ENCODE results near the gene POLD2. TPM values are rescaled to one million over a fixed set of nuclear protein-coding genes. Genes with fewer than 3 reads are reported as not detected.

The POLD2 gene
- total RNA-seq, 2 experiments from 2014 or later: 45.2 to 48.3 TPM

- H3K4me3 ChIP-seq (ENCODE audit: low read length): no peak overlapping the region
- Mint-ChIP-seq H3K4me1 (ENCODE audit: low read depth) (no peaks in the 10 kb centered on the region), H3K27ac (no peak overlapping the region), H3K27me3 (no peaks in the 10 kb centered on the region), H3K9me3 (no peaks in the 10 kb centered on the region), H3K36me3 (ENCODE audit: low read depth) (no peaks in the 10 kb centered on the region), H3K4me3 (no peak overlapping the region)
- ChIA-PET POLR2A (no interaction called here), CTCF (no interaction called here)
- intact Hi-C loops (cut with DNase I, micrococcal nuclease): no loop called here
- H3K9me3 ChIP-seq (ENCODE audit: control insufficient read depth in 1 of 2, insufficient read depth in 1 of 2, low read length in 2 of 2): no peaks in the 10 kb centered on the region
- DNase-seq: peak in 1 of 14 experiments; percentile 28
- no peak for TF ChIP-seq CTCF (IDR thresholded peaks at IDR 0.05)
- H3K4me1 ChIP-seq (ENCODE audit: insufficient read depth, low read length): no peaks in the 10 kb centered on the region
- H3K36me3 ChIP-seq (ENCODE audit: insufficient read depth, low read length): no peaks in the 10 kb centered on the region
- no peak overlapping the region for H3K27ac ChIP-seq (ENCODE audit: low read depth in 1 of 2, low read length in 2 of 2)
- ATAC-seq (ENCODE audit: poor library complexity): no peak
- no peaks in the 10 kb centered on the region for H3K27me3 ChIP-seq (ENCODE audit: control insufficient read depth in 1 of 2, insufficient read depth in 2 of 2, low read length in 2 of 2)
These were observed 30.6 kb upstream of the POLD2 start for GRCh38 chr7:44153948-44154335.

- TF ChIP-seq CTCF (IDR thresholded peaks at IDR 0.05): no peak
- Mint-ChIP-seq H3K4me3 (no peak overlapping the region), H3K4me1 (ENCODE audit: low read depth) (no peaks in the 10 kb centered on the region), H3K27me3 (no peaks in the 10 kb centered on the region), H3K9me3 (no peaks in the 10 kb centered on the region), H3K27ac (no peak overlapping the region), H3K36me3 (ENCODE audit: low read depth) (no peaks in the 10 kb centered on the region)
- Histone ChIP-seq H3K27me3 (ENCODE audit: control insufficient read depth in 1 of 2, insufficient read depth in 2 of 2, low read length in 2 of 2) (no peaks in the 10 kb centered on the region), H3K27ac (ENCODE audit: low read depth in 1 of 2, low read length in 2 of 2) (no peak overlapping the region), H3K36me3 (ENCODE audit: insufficient read depth, low read length) (no peaks in the 10 kb centered on the region), H3K4me1 (ENCODE audit: insufficient read depth, low read length) (no peaks in the 10 kb centered on the region), H3K9me3 (ENCODE audit: control insufficient read depth in 1 of 2, insufficient read depth in 1 of 2, low read length in 2 of 2) (no peaks in the 10 kb centered on the region), H3K4me3 (ENCODE audit: low read length) (no peak overlapping the region)
- intact Hi-C loops (cut with DNase I, micrococcal nuclease): no loop called here
- ChIA-PET POLR2A (no interaction called here), CTCF (interaction anchor here (0.7 kb wide), 1 partner anchor 214 kb away, joined by 4 read pairs; no protein-coding TSS in a partner anchor)
- DNase-seq: peak in 1 of 14 experiments; percentile 25
- no peak for ATAC-seq (ENCODE audit: poor library complexity)
These were observed 29.9 kb upstream of the POLD2 start for GRCh38 chr7:44152971-44153947.

GRCh38 chr7:44151956-44152355, 28.6 kb upstream of the POLD2 start:
- H3K4me1 Mint-ChIP-seq (ENCODE audit: low read depth): no peaks in the 10 kb centered on the region
- Histone ChIP-seq H3K36me3 (ENCODE audit: insufficient read depth, low read length) (no peaks in the 10 kb centered on the region), H3K4me3 (ENCODE audit: low read length) (no peak overlapping the region), H3K4me1 (ENCODE audit: insufficient read depth, low read length) (no peaks in the 10 kb centered on the region), H3K27ac (ENCODE audit: low read depth in 1 of 2, low read length in 2 of 2) (no peak overlapping the region), H3K9me3 (ENCODE audit: control insufficient read depth in 1 of 2, insufficient read depth in 1 of 2, low read length in 2 of 2) (no peaks in the 10 kb centered on the region), H3K27me3 (ENCODE audit: control insufficient read depth in 1 of 2, insufficient read depth in 2 of 2, low read length in 2 of 2) (no peaks in the 10 kb centered on the region)
- POLR2A ChIA-PET: no interaction called here
- H3K36me3 Mint-ChIP-seq (ENCODE audit: low read depth): no peaks in the 10 kb centered on the region
- intact Hi-C loops (cut with DNase I, micrococcal nuclease): no loop called here
- no peak overlapping the region for H3K4me3 Mint-ChIP-seq
- H3K9me3 Mint-ChIP-seq: no peaks in the 10 kb centered on the region
- CTCF ChIA-PET: no interaction called here
- DNase-seq: peak in 1 of 14 experiments; percentile 24
- ATAC-seq (ENCODE audit: poor library complexity): no peak
- no peak for TF ChIP-seq CTCF (IDR thresholded peaks at IDR 0.05)
- no peaks in the 10 kb centered on the region for H3K27me3 Mint-ChIP-seq
- no peak overlapping the region for H3K27ac Mint-ChIP-seq

Measured in CD4-positive, alpha-beta T cell (primary cell).